ENCODE data around the gene B4GALT4. TPM values are rescaled to one million over a fixed set of nuclear protein-coding genes. Genes with fewer than 3 reads are reported as not detected.

Gene B4GALT4
- total RNA-seq, 4 donors from 2014 or later, result 5.7 to 13.4 (median 7.7) TPM

GRCh38 chr3:119206611-119207511 lies 33.8 kb downstream of the B4GALT4 start:
- no peaks in the 10 kb centered on the region for H3K27me3 ChIP-seq
- no peaks in the 10 kb centered on the region for H3K9me3 ChIP-seq
- in situ Hi-C loops (cut with MboI; ENCODE audit: low sequenced_read_pairs in 4 of 4) (no loop called here), intact Hi-C loops (cut with DNase I; ENCODE audit: low total_unique reads) (no loop called here)
- H3K4me1 ChIP-seq, result no peaks in the 10 kb centered on the region
- no peak for DNase-seq
- H3K36me3 ChIP-seq, result peaks cover 0 to 7% of the 10 kb centered on the region in 2 donors
- ATAC-seq, result no peak
- no peak overlapping the region for H3K4me3 ChIP-seq
- no peak overlapping the region for H3K27ac ChIP-seq
- TF ChIP-seq POLR2A (IDR thresholded peaks at IDR 0.05), result no peak
- no peak for TF ChIP-seq CTCF (IDR thresholded peaks at IDR 0.05 in 4 of 5, conservative IDR thresholded peaks at IDR 0.05 in 1 of 5)

GRCh38 chr3:119205685-119206084 lies 35.0 kb downstream of the B4GALT4 start:
- intact Hi-C loops (cut with DNase I; ENCODE audit: low total_unique reads) (no loop called here), in situ Hi-C loops (cut with MboI; ENCODE audit: low sequenced_read_pairs in 4 of 4) (no loop called here)
- no peak overlapping the region for H3K27ac ChIP-seq
- H3K4me3 ChIP-seq, result no peak overlapping the region
- no peak for TF ChIP-seq CTCF (IDR thresholded peaks at IDR 0.05 in 4 of 5, conservative IDR thresholded peaks at IDR 0.05 in 1 of 5)
- TF ChIP-seq POLR2A (IDR thresholded peaks at IDR 0.05), result no peak
- no peaks in the 10 kb centered on the region for H3K36me3 ChIP-seq
- no peaks in the 10 kb centered on the region for H3K4me1 ChIP-seq
- no peak for DNase-seq
- no peaks in the 10 kb centered on the region for H3K27me3 ChIP-seq
- ATAC-seq, result no peak
- no peaks in the 10 kb centered on the region for H3K9me3 ChIP-seq

- ATAC-seq, result no peak
- intact Hi-C loops (cut with DNase I; ENCODE audit: low total_unique reads), result no loop called here
These were observed 35.5 kb downstream of the B4GALT4 start for GRCh38 chr3:119205209-119205608.

GRCh38 chr3:119195911-119196310 lies 44.8 kb downstream of the B4GALT4 start:
- Histone ChIP-seq H3K27me3 (no peaks in the 10 kb centered on the region), H3K4me1 (no peaks in the 10 kb centered on the region), H3K27ac (no peak overlapping the region), H3K36me3 (no peaks in the 10 kb centered on the region), H3K4me3 (no peak overlapping the region), H3K9me3 (no peaks in the 10 kb centered on the region)
- intact Hi-C loops (cut with DNase I; ENCODE audit: low total_unique reads) (no loop called here), in situ Hi-C loops (cut with MboI; ENCODE audit: low sequenced_read_pairs in 4 of 4) (no loop called here)
- DNase-seq (no peak), ATAC-seq (no peak)
- no peak for TF ChIP-seq CTCF (IDR thresholded peaks at IDR 0.05 in 4 of 5, conservative IDR thresholded peaks at IDR 0.05 in 1 of 5)
- no peak for TF ChIP-seq POLR2A (IDR thresholded peaks at IDR 0.05)

More at GRCh38 chr3:119205209-119205608, 35.5 kb downstream of the B4GALT4 start:
- no peaks in the 10 kb centered on the region for H3K27me3 ChIP-seq
- H3K9me3 ChIP-seq, result no peaks in the 10 kb centered on the region
- no peaks in the 10 kb centered on the region for H3K4me1 ChIP-seq
- no peak overlapping the region for H3K27ac ChIP-seq
- DNase-seq, result no peak
- TF ChIP-seq POLR2A (IDR thresholded peaks at IDR 0.05) (no peak), CTCF (IDR thresholded peaks at IDR 0.05 in 4 of 5, conservative IDR thresholded peaks at IDR 0.05 in 1 of 5) (no peak)
- in situ Hi-C loops (cut with MboI; ENCODE audit: low sequenced_read_pairs in 4 of 4), result no loop called here
- no peaks in the 10 kb centered on the region for H3K36me3 ChIP-seq
- no peak overlapping the region for H3K4me3 ChIP-seq
